ENCODE data around the gene ADGRL2. TPM values are rescaled to one million over a fixed set of nuclear protein-coding genes. Genes with fewer than 3 reads are reported as not detected.

The ADGRL2 gene
- total RNA-seq, 2 donors from 2014 or later, result 83.1 to 121 TPM

- H3K36me3 ChIP-seq, result no peaks in the 10 kb centered on the region
- no peaks in the 10 kb centered on the region for H3K27me3 ChIP-seq
Observed at GRCh38 chr1:81873946-81874345, 73.2 kb downstream of the ADGRL2 start.

GRCh38 chr1:81874461-81874860, 73.7 kb downstream of the ADGRL2 start:
- DNase-seq (ENCODE audit: low spot score), result no peak
- H3K4me1 ChIP-seq, result peaks cover 0 to 40% of the 10 kb centered on the region in 2 donors
- no peaks in the 10 kb centered on the region for H3K27me3 ChIP-seq
- no peaks in the 10 kb centered on the region for H3K36me3 ChIP-seq
- no peak for TF ChIP-seq CTCF (IDR thresholded peaks at IDR 0.05)
- H3K4me3 ChIP-seq, result no peak overlapping the region
- no peak overlapping the region for H3K27ac ChIP-seq
- H3K9me3 ChIP-seq, result no peaks in the 10 kb centered on the region

More at GRCh38 chr1:81873946-81874345, 73.2 kb downstream of the ADGRL2 start:
- no peaks in the 10 kb centered on the region for H3K9me3 ChIP-seq
- peaks cover 0 to 37% of the 10 kb centered on the region in 2 donors for H3K4me1 ChIP-seq
- H3K4me3 ChIP-seq, result no peak overlapping the region
- H3K27ac ChIP-seq, result no peak overlapping the region
- TF ChIP-seq CTCF (IDR thresholded peaks at IDR 0.05), result no peak
- no peak for DNase-seq (ENCODE audit: low spot score)

GRCh38 chr1:81874940-81875339, 74.2 kb downstream of the ADGRL2 start:
- H3K27ac ChIP-seq, result no peak overlapping the region
- peaks cover 0 to 40% of the 10 kb centered on the region in 2 donors for H3K4me1 ChIP-seq
- no peaks in the 10 kb centered on the region for H3K36me3 ChIP-seq
- H3K4me3 ChIP-seq, result no peak overlapping the region
- H3K9me3 ChIP-seq, result no peaks in the 10 kb centered on the region
- no peaks in the 10 kb centered on the region for H3K27me3 ChIP-seq
- no peak for TF ChIP-seq CTCF (IDR thresholded peaks at IDR 0.05)
- DNase-seq (ENCODE audit: low spot score), result no peak

GRCh38 chr1:81876901-81877733, 76.4 kb downstream of the ADGRL2 start:
- H3K4me1 ChIP-seq, result peaks cover 0 to 44% of the 10 kb centered on the region in 2 donors
- DNase-seq (ENCODE audit: low spot score), result no peak
- H3K9me3 ChIP-seq, result no peaks in the 10 kb centered on the region
- no peaks in the 10 kb centered on the region for H3K27me3 ChIP-seq
- TF ChIP-seq CTCF (IDR thresholded peaks at IDR 0.05), result no peak
- peak overlapping the region in 1 of 2 donors; percentile 9 for H3K27ac ChIP-seq
- no peak overlapping the region for H3K4me3 ChIP-seq
- H3K36me3 ChIP-seq, result no peaks in the 10 kb centered on the region

- no peak overlapping the region for H3K4me3 ChIP-seq
- H3K4me1 ChIP-seq, result peaks cover 0 to 50% of the 10 kb centered on the region in 2 donors
- H3K27ac ChIP-seq, result no peak overlapping the region
- H3K9me3 ChIP-seq, result no peaks in the 10 kb centered on the region
- H3K27me3 ChIP-seq, result no peaks in the 10 kb centered on the region
- H3K36me3 ChIP-seq, result no peaks in the 10 kb centered on the region
- DNase-seq (ENCODE audit: low spot score), result no peak
- TF ChIP-seq CTCF (IDR thresholded peaks at IDR 0.05), result no peak
Observed at GRCh38 chr1:81877940-81878339, 77.2 kb downstream of the ADGRL2 start.
